GM12878 (cell line): ENCODE measurements around the gene PSMB10. TPM values are rescaled to one million over a fixed set of nuclear protein-coding genes. Genes with fewer than 3 reads are reported as not detected.

ENCODE experiments used
- ATAC-seq: fragments of 200-7000 bp; cut with Tn5 transposase; 3 replicates; pipeline ENCODE4 v1.9.1; 2020; ENCODE audit warnings: mild to moderate bottlenecking, moderate library complexity
- BruUV-seq: library from RNA; stranded (reverse); fragments of 400-500 nt; replicated peaks from 2 replicates; lab custom pipeline; 2021; lab: Mats Ljungman, UMichigan
- CTCF ChIA-PET: fragments of 300-600 bp; sonication (Branson Sonifier 250); formaldehyde crosslinking; extraction: SDS; loops from one replicate; lab custom pipeline; 2021; ENCODE audit warnings: inconsistent platforms; lab: Yijun Ruan, JAX
- POLR2A ChIA-PET: fragments of 350-600 bp; formaldehyde crosslinking; extraction: SDS; loops from one replicate; lab custom pipeline; 2021; ENCODE audit warnings: inconsistent platforms; lab: Charles Lee
- RAD21 ChIA-PET: fragments of 300-600 bp; sonication (Branson Sonifier 250); formaldehyde crosslinking; loops from one replicate; lab custom pipeline; 2023; ENCODE audit warnings: antibody characterized with exemption; ENCODE audit not compliant: unreplicated experiment; lab: Charles Lee
- SMC1A ChIA-PET: fragments of 300-600 bp; sonication (Branson Sonifier 250); formaldehyde crosslinking; loops from one replicate; lab custom pipeline; 2023; ENCODE audit not compliant: unreplicated experiment, uncharacterized antibody; lab: Charles Lee
- DNase-seq: peaks from one replicate; pipeline ENCODE4 v3.0.0-alpha.2; 2011; ENCODE audit warnings: low read depth, low spot score
- FAIRE-seq: peaks from 3 replicates; lab custom pipeline; 2011; peaks lifted over from hg19 to GRCh38; lab: Jason Lieb, UNC
- H2AFZ ChIP-seq: 2 replicates; pipeline ENCODE4 v1.6.0; 2011; ENCODE audit warnings: low read depth, low read length, control low read depth; ENCODE audit not compliant: control insufficient read depth
- H3K27ac ChIP-seq: 2 replicates; pipeline ENCODE4 v1.5.1; 2011; ENCODE audit warnings: control low read depth; ENCODE audit not compliant: control insufficient read depth, insufficient read depth
- H3K27me3 ChIP-seq, 2 experiments: replicated peaks in 1 of 2; 2 replicates each; pipeline versions ENCODE4 v1.6.0 to v1.6.1; 2011; ENCODE audit warnings: low read length in 1 of 2; ENCODE audit not compliant: control insufficient read depth in 2 of 2, insufficient read depth in 2 of 2
- H3K36me3 ChIP-seq, 2 experiments: 2 replicates each; pipeline ENCODE4 v1.5.1; 2011; ENCODE audit warnings: low read length in 1 of 2; ENCODE audit not compliant: control insufficient read depth in 2 of 2, insufficient read depth in 2 of 2
- H3K4me1 ChIP-seq: 2 replicates; pipeline ENCODE4 v1.6.1; 2011; ENCODE audit warnings: mild to moderate bottlenecking, low read length, moderate library complexity, mixed read lengths; ENCODE audit not compliant: control insufficient read depth, insufficient read depth
- H3K4me2 ChIP-seq: 2 replicates; pipeline ENCODE4 v1.6.0; 2011; ENCODE audit warnings: control low read depth; ENCODE audit not compliant: control insufficient read depth, insufficient read depth
- H3K4me3 ChIP-seq: fragments of 200-600 bp; sonication (generic); 2 replicates; pipeline ENCODE4 v1.5.1; 2016
- H3K79me2 ChIP-seq: 2 replicates; pipeline ENCODE4 v1.6.0; 2011; ENCODE audit warnings: low read length; ENCODE audit not compliant: control insufficient read depth, insufficient read depth
- H3K9ac ChIP-seq: 2 replicates; pipeline ENCODE4 v1.8.0; 2011; ENCODE audit warnings: low read length, control low read depth, mixed read lengths; ENCODE audit not compliant: control insufficient read depth, insufficient read depth
- H3K9me3 ChIP-seq: replicated peaks from 3 replicates; pipeline ENCODE4 v1.5.1; 2011; ENCODE audit warnings: mild to moderate bottlenecking, low read length; ENCODE audit not compliant: control insufficient read depth, insufficient read depth
- H4K20me1 ChIP-seq: 2 replicates; pipeline ENCODE4 v1.6.0; 2011; ENCODE audit not compliant: control insufficient read depth, insufficient read depth
- BHLHE40 ChIP-seq, 2 experiments: fragments of 450-650 bp in 1 of 2; IDR thresholded peaks; 2 replicates each; pipeline ENCODE4 v1.6.1; 2011 to 2017; ENCODE audit warnings: low read depth in 2 of 2, borderline replicate concordance in 1 of 2, improper control_type of control experiment in 1 of 2, low read length in 1 of 2, mild to moderate bottlenecking in 1 of 2
- FOXK2 ChIP-seq: fragments of 450-650 bp; IDR thresholded peaks from 2 replicates; pipeline ENCODE4 v1.6.1; 2017; ENCODE audit warnings: mild to moderate bottlenecking, moderate library complexity
- WGBS: methylation state at CpG from one replicate; pipeline ENCODE4 v1.1.6; 2016; ENCODE audit warnings: low lambda C conversion rate; ENCODE audit not compliant: insufficient replicate concordance, insufficient coverage; ENCODE audit errors: missing lambda C conversion rate; 5-methylcytosine and 5-hydroxymethylcytosine counted together
- in situ Hi-C: fragments of 300-500 bp; cut with MboI; formaldehyde crosslinking; loops from 9 replicates; pipeline ENCODE4 v1.14.3; 2018; ENCODE audit warnings: mixed read lengths
- intact Hi-C: fragments of 100-400 bp; cut with micrococcal nuclease; formaldehyde crosslinking; loops from one replicate; pipeline ENCODE4 v1.14.2; 2022; ENCODE audit not compliant: unreplicated experiment
- polyA plus RNA-seq, 11 experiments: library from polyadenylated mRNA; depleted of rRNA in 4 of 11; unstranded in 6 of 11; stranded (reverse) in 5 of 11; fragments of >200 nt; fragmentation: Nextera tagmentation in 4 of 11; fragmentation: Illumina TruSeq in 1 of 11; extraction: Ambion mirVana in 4 of 11; extraction: Trizol in 1 of 11; gene quantifications; 1 replicate in 1 of 11; 2 replicates in 10 of 11; pipeline versions ENCODE4 v1.2.1 to v1.2.3, GENCODE V29; 2011 to 2016; ENCODE audit warnings: inconsistent platforms in 2 of 11, missing spikeins in 2 of 11, low read depth in 1 of 11
- total RNA-seq, 4 experiments: library from RNA; depleted of rRNA in 3 of 4; stranded (reverse); fragments of >200 nt in 3 of 4; fragmentation: Illumina TruSeq in 1 of 4; extraction: Trizol in 1 of 4; gene quantifications; 2 replicates each; pipeline versions ENCODE4 v1.2.1 to v1.2.3, GENCODE V29; 2013 to 2021
- TF ChIP-seq, protein P1 (sequence below): IDR thresholded peaks from 2 replicates; pipeline ENCODE4 v1.6.1; 2012; ENCODE audit warnings: improper control_type of control experiment, low read depth, low read length; ENCODE audit not compliant: insufficient replicate concordance
- TF ChIP-seq, protein P2 (sequence below): fragments of 450-650 bp; IDR thresholded peaks from 2 replicates; pipeline ENCODE4 v1.6.1; 2017; ENCODE audit warnings: borderline replicate concordance

The PSMB10 gene
- total and polyA plus RNA-seq, 10 of the 15 experiments (the other 5 are each of a cell fraction or from before 2014, with no cell fraction given): 24.1 to 308 (median 151) TPM

DNA sequence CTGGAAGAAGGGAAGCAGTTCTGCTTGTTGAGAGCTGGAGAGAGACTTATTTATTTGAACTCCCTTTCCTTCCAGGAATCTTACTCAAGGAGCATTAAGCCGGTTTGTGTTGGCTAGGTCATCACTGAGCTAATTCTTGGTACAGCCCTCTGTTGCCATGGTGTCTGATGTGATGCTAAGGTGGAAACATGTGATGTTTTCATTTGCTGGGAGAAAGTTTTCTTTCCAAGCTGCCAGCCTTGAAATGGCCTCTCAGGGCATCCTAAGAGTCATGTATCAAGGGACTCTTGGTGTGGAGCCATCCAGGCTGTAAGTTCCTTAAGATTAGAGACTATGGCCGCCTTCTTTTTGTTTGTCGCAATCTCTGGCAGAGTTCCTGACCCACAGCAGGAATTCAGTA lies 39.4 kb downstream of the PSMB10 start (continued):
- TF ChIP-seq, protein P1, sequence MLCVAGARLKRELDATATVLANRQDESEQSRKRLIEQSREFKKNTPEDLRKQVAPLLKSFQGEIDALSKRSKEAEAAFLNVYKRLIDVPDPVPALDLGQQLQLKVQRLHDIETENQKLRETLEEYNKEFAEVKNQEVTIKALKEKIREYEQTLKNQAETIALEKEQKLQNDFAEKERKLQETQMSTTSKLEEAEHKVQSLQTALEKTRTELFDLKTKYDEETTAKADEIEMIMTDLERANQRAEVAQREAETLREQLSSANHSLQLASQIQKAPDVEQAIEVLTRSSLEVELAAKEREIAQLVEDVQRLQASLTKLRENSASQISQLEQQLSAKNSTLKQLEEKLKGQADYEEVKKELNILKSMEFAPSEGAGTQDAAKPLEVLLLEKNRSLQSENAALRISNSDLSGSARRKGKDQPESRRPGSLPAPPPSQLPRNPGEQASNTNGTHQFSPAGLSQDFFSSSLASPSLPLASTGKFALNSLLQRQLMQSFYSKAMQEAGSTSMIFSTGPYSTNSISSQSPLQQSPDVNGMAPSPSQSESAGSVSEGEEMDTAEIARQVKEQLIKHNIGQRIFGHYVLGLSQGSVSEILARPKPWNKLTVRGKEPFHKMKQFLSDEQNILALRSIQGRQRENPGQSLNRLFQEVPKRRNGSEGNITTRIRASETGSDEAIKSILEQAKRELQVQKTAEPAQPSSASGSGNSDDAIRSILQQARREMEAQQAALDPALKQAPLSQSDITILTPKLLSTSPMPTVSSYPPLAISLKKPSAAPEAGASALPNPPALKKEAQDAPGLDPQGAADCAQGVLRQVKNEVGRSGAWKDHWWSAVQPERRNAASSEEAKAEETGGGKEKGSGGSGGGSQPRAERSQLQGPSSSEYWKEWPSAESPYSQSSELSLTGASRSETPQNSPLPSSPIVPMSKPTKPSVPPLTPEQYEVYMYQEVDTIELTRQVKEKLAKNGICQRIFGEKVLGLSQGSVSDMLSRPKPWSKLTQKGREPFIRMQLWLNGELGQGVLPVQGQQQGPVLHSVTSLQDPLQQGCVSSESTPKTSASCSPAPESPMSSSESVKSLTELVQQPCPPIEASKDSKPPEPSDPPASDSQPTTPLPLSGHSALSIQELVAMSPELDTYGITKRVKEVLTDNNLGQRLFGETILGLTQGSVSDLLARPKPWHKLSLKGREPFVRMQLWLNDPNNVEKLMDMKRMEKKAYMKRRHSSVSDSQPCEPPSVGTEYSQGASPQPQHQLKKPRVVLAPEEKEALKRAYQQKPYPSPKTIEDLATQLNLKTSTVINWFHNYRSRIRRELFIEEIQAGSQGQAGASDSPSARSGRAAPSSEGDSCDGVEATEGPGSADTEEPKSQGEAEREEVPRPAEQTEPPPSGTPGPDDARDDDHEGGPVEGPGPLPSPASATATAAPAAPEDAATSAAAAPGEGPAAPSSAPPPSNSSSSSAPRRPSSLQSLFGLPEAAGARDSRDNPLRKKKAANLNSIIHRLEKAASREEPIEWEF: no peak
- TF ChIP-seq BHLHE40 (IDR thresholded peaks at IDR 0.05; ENCODE audit: borderline replicate concordance in 1 of 2, low read depth in 2 of 2, low read length in 1 of 2): no peak
- TF ChIP-seq, all 136 proteins: peak for 0

DNA sequence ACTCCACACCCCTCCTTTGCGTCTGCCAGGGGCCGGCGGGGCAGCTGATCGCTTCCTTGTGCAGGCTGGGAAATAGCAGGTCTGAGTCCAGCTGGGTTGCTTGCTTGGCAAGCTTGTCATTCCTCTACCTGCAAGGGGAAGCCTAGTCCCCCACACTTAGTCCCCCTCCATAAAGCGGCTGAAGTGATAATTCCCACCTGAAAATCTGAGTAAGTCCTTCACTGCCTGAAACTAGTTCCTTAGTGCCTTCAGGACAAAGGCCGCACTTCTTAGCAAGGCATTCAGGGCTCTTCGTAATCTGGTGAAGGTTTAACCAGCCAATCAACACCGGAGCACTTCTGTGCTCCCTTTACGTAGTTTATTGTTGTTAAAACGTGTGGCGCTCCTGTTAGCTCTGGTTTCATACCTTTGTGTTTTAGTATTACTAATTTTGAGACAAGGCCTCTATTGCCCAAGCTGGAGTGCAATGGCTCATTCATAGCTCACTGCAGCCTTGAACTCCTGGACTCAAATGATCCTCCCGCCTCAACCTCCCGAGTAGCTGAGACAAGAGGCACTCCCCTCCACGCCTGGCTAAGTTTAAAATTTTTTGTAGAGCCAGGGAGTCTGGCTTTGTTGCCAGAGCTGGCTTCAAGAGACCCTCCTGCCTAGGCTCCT lies 42.8 kb downstream of the PSMB10 start:
- FAIRE-seq (no peak), DNase-seq (no peak), ATAC-seq (no peak)
- peak overlapping the region; percentile 87 for H2AFZ ChIP-seq
- H4K20me1 ChIP-seq: no peaks in the 10 kb centered on the region
- TF ChIP-seq, protein P2, sequence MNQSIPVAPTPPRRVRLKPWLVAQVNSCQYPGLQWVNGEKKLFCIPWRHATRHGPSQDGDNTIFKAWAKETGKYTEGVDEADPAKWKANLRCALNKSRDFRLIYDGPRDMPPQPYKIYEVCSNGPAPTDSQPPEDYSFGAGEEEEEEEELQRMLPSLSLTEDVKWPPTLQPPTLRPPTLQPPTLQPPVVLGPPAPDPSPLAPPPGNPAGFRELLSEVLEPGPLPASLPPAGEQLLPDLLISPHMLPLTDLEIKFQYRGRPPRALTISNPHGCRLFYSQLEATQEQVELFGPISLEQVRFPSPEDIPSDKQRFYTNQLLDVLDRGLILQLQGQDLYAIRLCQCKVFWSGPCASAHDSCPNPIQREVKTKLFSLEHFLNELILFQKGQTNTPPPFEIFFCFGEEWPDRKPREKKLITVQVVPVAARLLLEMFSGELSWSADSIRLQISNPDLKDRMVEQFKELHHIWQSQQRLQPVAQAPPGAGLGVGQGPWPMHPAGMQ: no peak
- no peak for TF ChIP-seq FOXK2
- in situ Hi-C loops: no loop called here
- H3K4me2 ChIP-seq: peak overlapping the region; percentile 79
- no peaks in the 10 kb centered on the region for H3K9me3 ChIP-seq
- no TSS peak for BruUV-seq
- RAD21 ChIA-PET: interaction anchor here (1.5 kb wide), 1 partner anchor 20 kb away, joined by 3 read pairs; no protein-coding TSS in a partner anchor
- SMC1A ChIA-PET: interaction anchor here (1.1 to 3.0 kb wide), 3 partner anchors 10 to 48 kb away, joined by 4 to 14 read pairs (median 4); partner anchors contain the start of gene NUTF2
- H3K79me2 ChIP-seq: peaks cover 24% of the 10 kb centered on the region
- peak overlapping the region; percentile 86 for H3K9ac ChIP-seq
- no peaks in the 10 kb centered on the region; a peak in 1 of 4 replicates for H3K36me3 ChIP-seq
- peak overlapping the region; percentile 79 for H3K27ac ChIP-seq
- peaks cover 7% of the 10 kb centered on the region for H3K4me1 ChIP-seq
- H3K4me3 ChIP-seq: peak overlapping the region; percentile 83
- CTCF ChIA-PET: interaction anchor here (1.2 to 3.4 kb wide), 2 partner anchors 10 to 43 kb away, joined by 3 to 27 read pairs; partner anchors contain the start of genes NRN1L and PSMB10
- POLR2A ChIA-PET: interaction anchor here (0.5 to 1.1 kb wide), 2 partner anchors 48 to 856 kb away, joined by 3 to 4 read pairs; partner anchors contain the start of gene NUTF2
- WGBS: 24% methylated on average over 14 of the region's 14 CpGs
- intact Hi-C loops: loop anchor here (5.0 kb wide), 1 partner anchor 33 kb away; no protein-coding TSS in a partner anchor
- H3K27me3 ChIP-seq: no peaks in the 10 kb centered on the region
